Activated CD4-positive, alpha-beta T cell treated with anti-CD3 and anti-CD28 coated beads for 1 hour (primary cell): ENCODE measurements around the gene ACKR4.
"Not testable (repeated sequence)": the region's sequence is repeated elsewhere in the genome, so short reads cannot be mapped to it uniquely, and the experiment has no call there.

Experiments used
- DNase-seq: peaks from one replicate; pipeline ENCODE4 v3.0.0-alpha.2; 2020

Gene ACKR4

GRCh38 chr3:132595014-132595413, 2.1 kb upstream of the ACKR4 start:
- DNase-seq: no peak

DNA sequence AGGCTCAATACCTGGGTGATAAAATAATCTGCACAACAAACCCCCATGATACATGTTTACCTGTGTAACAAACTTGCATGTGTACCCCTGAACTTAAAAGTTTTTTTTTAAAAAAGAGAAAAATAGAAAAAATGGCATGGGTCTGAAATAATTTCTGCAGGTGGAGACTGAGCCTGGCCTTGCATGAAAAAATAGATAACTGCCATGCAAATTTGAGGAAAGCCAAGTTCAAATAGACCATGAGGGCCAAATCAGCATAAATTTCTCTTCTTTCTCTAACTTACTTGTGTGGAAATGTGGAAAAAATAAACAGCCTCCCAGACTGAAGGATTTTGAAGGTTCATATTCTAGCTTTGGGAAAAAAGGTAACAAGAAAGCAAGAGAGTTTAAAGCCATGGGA, 744 bp upstream of the ACKR4 start:
- DNase-seq: no peak

DNA sequence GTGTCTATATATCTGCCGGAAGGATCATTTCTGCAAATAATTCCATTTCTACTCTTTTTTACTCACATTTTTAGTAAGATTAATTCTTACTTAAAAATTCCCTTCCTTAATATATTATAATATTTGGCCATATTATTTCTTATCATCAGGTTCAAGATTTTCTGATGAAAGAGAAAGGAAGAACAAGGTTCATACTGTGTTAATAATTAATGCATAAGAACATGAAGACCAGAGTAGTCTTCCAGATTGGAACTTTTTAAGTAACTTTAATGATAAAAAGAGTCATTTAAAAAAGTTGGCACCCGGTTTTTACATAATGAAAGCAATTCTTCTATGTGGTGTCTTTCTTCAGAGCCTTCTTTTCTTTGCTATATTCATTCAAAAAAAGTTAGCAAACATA, 590 bp downstream of the ACKR4 start:
- no peak for DNase-seq

- DNase-seq: no peak
Observed at GRCh38 chr3:132598181-132598580, 1.1 kb downstream of the ACKR4 start.

- not testable (repeated sequence) for DNase-seq
Observed at GRCh38 chr3:132600614-132601013, 3.5 kb downstream of the ACKR4 start.

DNA sequence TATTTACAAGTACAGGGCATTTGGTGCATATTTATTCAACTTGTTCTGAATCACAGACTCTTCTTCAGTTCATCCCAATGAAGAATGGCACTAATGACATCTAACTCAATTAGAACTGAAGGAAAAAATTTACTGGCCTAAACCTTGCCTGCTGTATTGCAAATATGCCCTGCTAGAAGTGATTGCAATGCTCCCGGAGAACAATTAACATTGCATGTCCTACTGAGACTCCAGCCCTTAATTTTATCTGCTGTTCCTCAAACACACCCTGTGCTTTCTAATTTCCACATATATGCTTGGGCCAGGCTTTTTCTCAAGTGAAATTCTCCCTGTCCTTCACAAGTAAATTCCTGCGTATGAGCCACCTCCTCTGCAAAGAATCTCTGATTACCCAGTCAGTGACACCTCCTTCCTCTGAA, 8.3 kb downstream of the ACKR4 start:
- DNase-seq: no peak

- no peak for DNase-seq
Observed at GRCh38 chr3:132606085-132606484, 9.0 kb downstream of the ACKR4 start.

- not testable (repeated sequence) for DNase-seq
Observed at GRCh38 chr3:132606620-132607019, 9.6 kb downstream of the ACKR4 start.

DNA sequence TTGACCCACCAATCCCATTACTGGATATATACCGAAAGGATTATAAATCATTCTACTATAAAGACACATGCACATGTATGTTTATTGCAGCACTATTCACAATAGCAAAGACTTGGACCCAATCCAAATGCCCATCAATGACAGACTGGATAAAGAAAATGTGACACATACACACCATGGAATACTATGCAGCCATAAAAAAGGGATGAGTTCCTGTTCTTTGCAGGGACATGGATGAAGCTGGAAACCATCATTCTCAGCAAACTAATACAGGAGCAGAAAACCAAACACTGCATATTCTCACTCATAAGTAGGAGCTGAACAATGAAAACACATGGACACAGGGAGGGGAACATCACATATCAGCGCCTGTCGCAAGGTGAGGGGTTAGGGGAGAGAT, 18.2 kb downstream of the ACKR4 start:
- not testable (repeated sequence) for DNase-seq

- no peak for DNase-seq
Observed at GRCh38 chr3:132615881-132616280, 18.8 kb downstream of the ACKR4 start.

DNA sequence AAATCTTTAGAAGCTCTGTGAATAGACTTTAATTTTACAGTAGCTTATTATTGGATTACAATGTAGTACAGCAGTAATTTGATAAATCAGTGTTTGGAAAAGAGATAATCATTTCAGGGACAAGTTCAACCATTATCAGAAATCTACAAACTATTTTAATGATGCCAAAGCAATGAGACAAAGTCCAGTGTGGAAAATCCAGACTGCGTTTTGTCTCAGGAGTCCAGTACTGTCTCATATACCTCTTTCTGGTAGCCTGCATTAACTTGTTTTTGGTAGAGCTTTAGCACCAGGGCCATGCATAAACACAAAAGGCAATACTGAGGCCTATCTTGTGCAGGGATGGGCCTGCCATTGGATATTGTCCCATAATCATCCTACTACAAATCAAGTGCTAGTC, 19.7 kb downstream of the ACKR4 start:
- no peak for DNase-seq

GRCh38 chr3:132622148-132622547, 25.1 kb downstream of the ACKR4 start:
- no peak for DNase-seq

GRCh38 chr3:132622761-132623160, 25.7 kb downstream of the ACKR4 start:
- DNase-seq: no peak

GRCh38 chr3:132623646-132624045, 26.6 kb downstream of the ACKR4 start:
- no peak for DNase-seq

DNA sequence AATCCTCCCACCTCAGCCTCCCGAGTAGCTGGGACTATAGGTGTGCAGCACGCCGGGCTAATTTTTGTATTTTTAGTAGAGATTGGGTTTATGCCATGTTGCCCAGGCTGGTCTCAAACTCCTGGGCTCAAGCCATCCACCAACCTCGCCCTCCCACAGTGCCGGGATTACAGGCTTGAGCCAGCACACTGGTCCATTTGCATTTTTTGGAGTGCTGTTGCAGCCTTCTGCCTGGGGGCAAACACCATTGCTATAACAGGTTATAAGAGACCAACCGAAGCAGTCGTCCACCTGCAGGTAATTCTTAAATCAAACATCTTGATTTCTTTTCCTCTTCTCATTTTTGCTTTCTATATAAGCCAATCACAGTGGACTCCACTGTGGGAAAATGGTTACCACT, 27.7 kb downstream of the ACKR4 start:
- DNase-seq: no peak

- DNase-seq: no peak
Observed at GRCh38 chr3:132625613-132626012, 28.5 kb downstream of the ACKR4 start.

DNA sequence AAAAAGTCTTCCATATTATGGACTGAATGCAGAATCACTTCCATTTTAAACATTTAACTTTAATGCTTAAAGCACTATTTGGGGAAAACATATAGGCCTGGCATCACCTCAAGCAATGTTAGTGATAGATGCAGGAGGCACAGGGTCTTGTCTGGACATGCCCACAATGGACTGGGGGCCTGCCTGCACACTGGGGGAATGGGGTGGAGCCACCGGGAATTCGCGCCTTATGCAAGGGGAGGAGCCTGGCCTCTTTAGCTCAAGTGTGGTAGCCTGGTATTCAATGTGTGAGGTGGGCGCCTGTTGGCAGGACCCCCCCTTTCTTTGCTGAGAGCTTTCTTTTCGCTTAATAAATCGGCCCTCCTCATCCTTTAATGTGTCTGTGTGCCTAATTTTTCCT, 29.9 kb downstream of the ACKR4 start:
- DNase-seq: no peak

DNA sequence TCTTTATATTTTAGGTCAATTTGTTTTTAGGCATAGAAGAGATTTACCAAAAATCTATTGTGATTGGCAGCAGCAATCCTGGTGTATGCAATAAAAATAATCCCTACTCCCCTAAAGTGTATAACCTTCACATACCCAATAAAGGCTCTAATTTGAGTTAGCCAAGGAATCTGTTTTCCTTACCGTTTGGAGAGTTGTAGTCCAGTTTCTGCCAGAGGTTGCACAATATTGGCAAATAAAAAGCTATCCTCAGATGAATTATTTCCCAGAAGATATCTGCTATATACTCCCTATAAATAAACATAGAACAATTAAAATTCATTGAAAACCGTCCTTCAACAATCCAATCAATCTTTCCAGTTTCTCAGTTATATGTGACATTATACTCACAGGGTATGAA, 31.1 kb downstream of the ACKR4 start:
- DNase-seq: no peak

- no peak for DNase-seq
Observed at GRCh38 chr3:132629928-132630327, 32.9 kb downstream of the ACKR4 start.

- no peak for DNase-seq
Observed at GRCh38 chr3:132630612-132631011, 33.5 kb downstream of the ACKR4 start.

DNA sequence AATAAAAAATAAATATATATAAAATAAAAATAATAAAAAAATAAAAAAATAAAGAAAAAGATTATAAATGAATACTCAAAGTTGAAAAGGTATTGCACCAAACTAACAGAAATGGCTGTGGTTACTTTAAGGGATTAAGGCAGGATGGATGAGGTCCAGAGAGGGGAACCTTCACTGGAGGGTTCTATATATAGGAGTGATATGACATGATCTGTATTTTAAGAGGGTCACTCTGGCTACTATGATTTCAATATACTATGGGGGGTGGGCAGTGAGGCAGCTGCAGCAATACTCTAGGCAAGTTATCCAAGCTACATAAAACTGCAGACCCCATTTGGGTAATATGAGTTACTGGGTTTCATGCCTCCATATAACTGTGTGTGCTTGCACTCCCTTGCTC, 38.0 kb downstream of the ACKR4 start:
- DNase-seq: no peak

DNA sequence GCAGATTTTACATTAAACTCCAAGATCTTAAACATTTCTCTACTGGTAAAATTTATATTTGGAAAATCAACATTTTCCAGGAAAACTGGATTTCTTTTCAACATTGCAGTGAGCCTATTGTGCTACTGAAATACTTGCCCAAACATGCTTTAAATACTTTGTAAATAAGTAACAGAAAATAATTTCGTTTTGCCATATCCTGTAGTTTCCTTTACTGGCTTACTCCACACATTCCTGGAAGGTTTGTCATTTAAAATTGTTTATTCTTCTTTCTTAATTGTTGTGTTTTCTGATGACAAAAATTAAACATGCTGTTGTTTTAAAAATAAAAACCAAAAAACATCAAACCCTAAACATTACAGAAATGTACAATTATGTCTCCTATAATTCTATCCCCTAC, 40.5 kb downstream of the ACKR4 start:
- DNase-seq: no peak

DNA sequence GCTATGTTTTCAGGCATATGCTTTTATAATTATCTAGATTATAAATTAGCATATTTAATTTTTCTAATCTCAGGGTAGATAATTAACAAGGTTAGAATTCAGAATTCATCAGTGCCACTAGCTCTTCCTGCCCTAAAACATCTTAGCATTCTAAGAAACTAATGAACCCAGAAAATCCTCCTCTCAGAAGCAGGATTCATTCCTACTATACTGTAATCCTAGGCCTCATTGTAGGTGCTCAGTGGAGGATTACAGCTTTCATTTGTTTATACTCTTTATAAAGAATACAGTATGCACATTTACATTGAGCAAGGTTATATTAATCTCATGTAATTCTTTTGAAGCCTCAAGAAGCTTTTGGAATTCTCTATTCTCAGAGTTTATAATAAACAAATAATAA, 41.6 kb downstream of the ACKR4 start:
- DNase-seq: no peak

DNA sequence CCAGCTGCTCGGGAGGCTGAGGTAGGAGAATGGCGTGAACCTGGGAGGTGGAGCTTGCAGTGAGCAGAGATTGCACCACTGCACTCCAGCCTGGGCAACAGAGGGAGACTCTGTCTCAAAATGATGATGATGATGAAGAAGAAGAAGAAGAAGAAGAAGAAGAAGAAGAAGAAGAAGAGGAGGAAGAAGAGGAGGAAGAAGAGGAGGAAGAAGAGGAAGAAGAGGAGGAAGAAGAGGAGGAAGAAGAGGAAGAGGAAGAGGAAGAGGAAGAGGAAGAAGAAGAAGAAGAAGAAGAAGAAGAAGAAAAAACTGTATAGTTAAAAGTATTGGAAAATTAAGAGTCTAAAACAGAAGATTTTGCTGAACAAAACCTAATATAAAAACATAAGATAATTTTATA, 44.4 kb downstream of the ACKR4 start:
- not testable (repeated sequence) for DNase-seq

GRCh38 chr3:132641837-132642538, 44.9 kb downstream of the ACKR4 start:
- DNase-seq: no peak

GRCh38 chr3:132642539-132642847, 45.4 kb downstream of the ACKR4 start:
- DNase-seq: no peak
